HAP-1 (cell line): ENCODE data around the gene SPATA12.

Source experiments
- DNase-seq, 2 experiments: peaks; one replicate each; pipeline ENCODE4 v3.0.0-alpha.2; 2016 to 2020; ENCODE audit warnings: low spot score in 2 of 2
- H3K27me3 ChIP-seq: fragments of 250-450 bp; sonication (Bioruptor Pico); 2 replicates; pipeline ENCODE4 v1.5.1; 2020; ENCODE audit warnings: low read depth, mild to moderate bottlenecking, moderate library complexity
- H3K36me3 ChIP-seq: fragments of 250-450 bp; sonication (Bioruptor Pico); replicated peaks from 2 replicates; pipeline ENCODE4 v1.5.1; 2020; ENCODE audit warnings: mild to moderate bottlenecking
- H3K4me1 ChIP-seq: fragments of 250-450 bp; sonication (Bioruptor Pico); 2 replicates; pipeline ENCODE4 v1.5.1; 2020; ENCODE audit warnings: mild to moderate bottlenecking
- H3K4me3 ChIP-seq: fragments of 250-450 bp; sonication (Bioruptor Pico); 2 replicates; pipeline ENCODE4 v1.5.1; 2020; ENCODE audit warnings: mild to moderate bottlenecking, moderate library complexity
- H3K9me3 ChIP-seq: fragments of 250-450 bp; sonication (Bioruptor Pico); 2 replicates; pipeline ENCODE4 v1.5.1; 2020; ENCODE audit warnings: mild to moderate bottlenecking, moderate library complexity
- in situ Hi-C: fragments of 300-500 bp; cut with MboI; formaldehyde crosslinking; loops from 3 replicates; pipeline ENCODE4 v1.14.3; 2020; ENCODE audit warnings: low sequenced_read_pairs, inconsistent platforms, mixed read lengths

Gene SPATA12

GRCh38 chr3:57060089-57060821 lies at the start of gene SPATA12:
SPATA12 (plus strand) TSS chr3:57060664; CDS start chr3:57073695, 13,031 bp downstream.
- peak; percentile 44 to 76 for DNase-seq
- Histone ChIP-seq H3K4me3 (no peak within 1 kb of the TSS), H3K9me3 (no peaks in the 10 kb centered on the region)

GRCh38 chr3:57011022-57011421 lies 49.4 kb upstream of the SPATA12 start:
- H3K36me3 ChIP-seq = no peaks in the 10 kb centered on the region
- no peak for DNase-seq
- no peaks in the 10 kb centered on the region for H3K9me3 ChIP-seq
- H3K27me3 ChIP-seq = no peaks in the 10 kb centered on the region
- no peaks in the 10 kb centered on the region for H3K4me1 ChIP-seq
- in situ Hi-C loops = no loop called here
- no peak overlapping the region for H3K4me3 ChIP-seq

More at GRCh38 chr3:57060089-57060821, at the start of gene SPATA12:
- H3K27me3 ChIP-seq = no peaks in the 10 kb centered on the region
- in situ Hi-C loops = no loop called here
- H3K4me1 ChIP-seq = peaks cover 11% of the 10 kb centered on the region
- no peaks in the 10 kb centered on the region for H3K36me3 ChIP-seq

- peaks cover 9% of the 10 kb centered on the region for H3K4me1 ChIP-seq
- no peaks in the 10 kb centered on the region for H3K36me3 ChIP-seq
- no peak for DNase-seq
- H3K4me3 ChIP-seq = no peak overlapping the region
- no peaks in the 10 kb centered on the region for H3K27me3 ChIP-seq
- in situ Hi-C loops = no loop called here
- H3K9me3 ChIP-seq = no peaks in the 10 kb centered on the region
Measured at GRCh38 chr3:57012847-57013246, 47.6 kb upstream of the SPATA12 start.

- peaks cover 9% of the 10 kb centered on the region for H3K4me1 ChIP-seq
- DNase-seq = no peak
Measured at GRCh38 chr3:57015350-57015729, 45.1 kb upstream of the SPATA12 start.

GRCh38 chr3:57015912-57016311 lies 44.6 kb upstream of the SPATA12 start:
- in situ Hi-C loops = no loop called here
- H3K36me3 ChIP-seq = no peaks in the 10 kb centered on the region
- no peak overlapping the region for H3K4me3 ChIP-seq

More at GRCh38 chr3:57015350-57015729, 45.1 kb upstream of the SPATA12 start:
- in situ Hi-C loops = no loop called here
- Histone ChIP-seq H3K9me3 (no peaks in the 10 kb centered on the region), H3K4me3 (no peak overlapping the region), H3K27me3 (no peaks in the 10 kb centered on the region), H3K36me3 (no peaks in the 10 kb centered on the region)

GRCh38 chr3:57017459-57017845 lies 43.0 kb upstream of the SPATA12 start:
- H3K27me3 ChIP-seq = no peaks in the 10 kb centered on the region
- H3K4me3 ChIP-seq = no peak overlapping the region
- in situ Hi-C loops = no loop called here
- no peaks in the 10 kb centered on the region for H3K36me3 ChIP-seq
- H3K9me3 ChIP-seq = no peaks in the 10 kb centered on the region
- peaks cover 9% of the 10 kb centered on the region for H3K4me1 ChIP-seq
- no peak for DNase-seq

More at GRCh38 chr3:57015912-57016311, 44.6 kb upstream of the SPATA12 start:
- Histone ChIP-seq H3K27me3 (no peaks in the 10 kb centered on the region), H3K4me1 (peaks cover 9% of the 10 kb centered on the region), H3K9me3 (no peaks in the 10 kb centered on the region)
- no peak for DNase-seq

- Histone ChIP-seq H3K36me3 (no peaks in the 10 kb centered on the region), H3K4me1 (peaks cover 9% of the 10 kb centered on the region), H3K27me3 (no peaks in the 10 kb centered on the region), H3K4me3 (no peak overlapping the region), H3K9me3 (no peaks in the 10 kb centered on the region)
- DNase-seq = no peak
- in situ Hi-C loops = no loop called here
Measured at GRCh38 chr3:57018246-57018645, 42.2 kb upstream of the SPATA12 start.

- in situ Hi-C loops = no loop called here
- Histone ChIP-seq H3K36me3 (no peaks in the 10 kb centered on the region), H3K4me3 (no peak overlapping the region), H3K27me3 (no peaks in the 10 kb centered on the region), H3K4me1 (peaks cover 9% of the 10 kb centered on the region), H3K9me3 (no peaks in the 10 kb centered on the region)
- DNase-seq = no peak
Measured at GRCh38 chr3:57019057-57019456, 41.4 kb upstream of the SPATA12 start.

- Histone ChIP-seq H3K27me3 (no peaks in the 10 kb centered on the region), H3K36me3 (no peaks in the 10 kb centered on the region), H3K9me3 (no peaks in the 10 kb centered on the region), H3K4me3 (no peak overlapping the region), H3K4me1 (no peaks in the 10 kb centered on the region)
- no peak for DNase-seq
- in situ Hi-C loops = no loop called here
Measured at GRCh38 chr3:57025237-57025636, 35.2 kb upstream of the SPATA12 start.

- DNase-seq = no peak
- Histone ChIP-seq H3K4me1 (peaks cover 5% of the 10 kb centered on the region), H3K4me3 (no peak overlapping the region), H3K27me3 (no peaks in the 10 kb centered on the region), H3K9me3 (no peaks in the 10 kb centered on the region), H3K36me3 (no peaks in the 10 kb centered on the region)
- in situ Hi-C loops = no loop called here
Measured at GRCh38 chr3:57026944-57027343, 33.5 kb upstream of the SPATA12 start.

GRCh38 chr3:57029383-57029782 lies 31.1 kb upstream of the SPATA12 start:
- no peaks in the 10 kb centered on the region for H3K36me3 ChIP-seq
- in situ Hi-C loops = no loop called here
- H3K9me3 ChIP-seq = no peaks in the 10 kb centered on the region
- H3K4me3 ChIP-seq = no peak overlapping the region
- H3K27me3 ChIP-seq = no peaks in the 10 kb centered on the region
- H3K4me1 ChIP-seq = peaks cover 5% of the 10 kb centered on the region
- DNase-seq = no peak

GRCh38 chr3:57029924-57030323 lies 30.5 kb upstream of the SPATA12 start:
- Histone ChIP-seq H3K36me3 (no peaks in the 10 kb centered on the region), H3K27me3 (no peaks in the 10 kb centered on the region), H3K9me3 (no peaks in the 10 kb centered on the region), H3K4me1 (peaks cover 5% of the 10 kb centered on the region), H3K4me3 (no peak overlapping the region)
- peak in 1 of 2 experiments; percentile 35 for DNase-seq
- in situ Hi-C loops = no loop called here

GRCh38 chr3:57030721-57031120 lies 29.7 kb upstream of the SPATA12 start:
- Histone ChIP-seq H3K36me3 (no peaks in the 10 kb centered on the region), H3K4me1 (peaks cover 5% of the 10 kb centered on the region), H3K9me3 (no peaks in the 10 kb centered on the region), H3K4me3 (no peak overlapping the region), H3K27me3 (no peaks in the 10 kb centered on the region)
- no peak for DNase-seq
- in situ Hi-C loops = no loop called here

GRCh38 chr3:57031631-57032541 lies 28.6 kb upstream of the SPATA12 start:
- Histone ChIP-seq H3K9me3 (no peaks in the 10 kb centered on the region), H3K36me3 (no peaks in the 10 kb centered on the region), H3K27me3 (no peaks in the 10 kb centered on the region), H3K4me1 (peaks cover 5% of the 10 kb centered on the region), H3K4me3 (no peak overlapping the region)
- DNase-seq = no peak
- in situ Hi-C loops = no loop called here
